Stimulated activated CD4-positive, alpha-beta T cell treated with anti-CD3 and anti-CD28 coated beads, Interleukin-4, amount 100 ng/mL, for 24 hours (primary cell): ENCODE data around the gene KLHL8.

ENCODE experiments used
- DNase-seq: peaks from one replicate; pipeline ENCODE4 v3.0.0-alpha.2; 2020

The KLHL8 gene

GRCh38 chr4:87220094-87220822 lies at the start of gene KLHL8:
Gene KLHL8, minus strand, starts transcription at chr4:87220618. Its CDS starts 25,079 bp downstream, at chr4:87195539.
- DNase-seq: peak; percentile 84

- DNase-seq: no peak
Measured at GRCh38 chr4:87270144-87270543, 49.7 kb upstream of the KLHL8 start.

- DNase-seq: no peak
Measured at GRCh38 chr4:87268411-87268810, 48.0 kb upstream of the KLHL8 start.

GRCh38 chr4:87266986-87267385 lies 46.6 kb upstream of the KLHL8 start:
- DNase-seq: no peak

GRCh38 chr4:87262886-87263285 lies 42.5 kb upstream of the KLHL8 start:
- no peak for DNase-seq

- DNase-seq: no peak
Measured at GRCh38 chr4:87260477-87260876, 40.1 kb upstream of the KLHL8 start.

GRCh38 chr4:87258677-87259076 lies 38.3 kb upstream of the KLHL8 start:
- no peak for DNase-seq

- no peak for DNase-seq
Measured at GRCh38 chr4:87257523-87257922, 37.1 kb upstream of the KLHL8 start.

GRCh38 chr4:87255755-87256154 lies 35.3 kb upstream of the KLHL8 start:
- no peak for DNase-seq

- DNase-seq: no peak
Measured at GRCh38 chr4:87251106-87251505, 30.7 kb upstream of the KLHL8 start.

- no peak for DNase-seq
Measured at GRCh38 chr4:87250294-87250693, 29.9 kb upstream of the KLHL8 start.

GRCh38 chr4:87249332-87250019 lies 29.1 kb upstream of the KLHL8 start:
- no peak for DNase-seq

- DNase-seq: no peak
Measured at GRCh38 chr4:87243426-87244053, 23.1 kb upstream of the KLHL8 start.

- DNase-seq: no peak
Measured at GRCh38 chr4:87241336-87241735, 20.9 kb upstream of the KLHL8 start.

GRCh38 chr4:87240341-87240740 lies 19.9 kb upstream of the KLHL8 start:
- DNase-seq: no peak

- no peak for DNase-seq
Measured at GRCh38 chr4:87239821-87240220, 19.4 kb upstream of the KLHL8 start.

- no peak for DNase-seq
Measured at GRCh38 chr4:87239194-87239593, 18.8 kb upstream of the KLHL8 start.

- DNase-seq: no peak
Measured at GRCh38 chr4:87236861-87237260, 16.4 kb upstream of the KLHL8 start.

- DNase-seq: no peak
Measured at GRCh38 chr4:87235020-87235671, 14.7 kb upstream of the KLHL8 start.

- no peak for DNase-seq
Measured at GRCh38 chr4:87232216-87232615, 11.8 kb upstream of the KLHL8 start.

- DNase-seq: no peak
Measured at GRCh38 chr4:87230806-87231205, 10.4 kb upstream of the KLHL8 start.

- no peak for DNase-seq
Measured at GRCh38 chr4:87229979-87230378, 9.6 kb upstream of the KLHL8 start.

GRCh38 chr4:87228262-87228860 lies 7.9 kb upstream of the KLHL8 start:
- no peak for DNase-seq
